GM21447 (cell line): Measurements from ENCODE around the gene KBTBD13.
"Not testable (repeated sequence)": the region's sequence is repeated elsewhere in the genome, so short reads cannot be mapped to it uniquely, and the experiment has no call there.

Source experiments
- ATAC-seq: cut with Tn5 transposase; IDR thresholded peaks from one replicate; pipeline ENCODE4 v1.9.1; 2021; ENCODE audit not compliant: unreplicated experiment

The KBTBD13 gene

GRCh38 chr15:65069179-65069578, 7.4 kb upstream of the KBTBD13 start:
- no peak for ATAC-seq

GRCh38 chr15:65069779-65070546, 6.6 kb upstream of the KBTBD13 start:
- ATAC-seq: no peak

- no peak for ATAC-seq
Measured at GRCh38 chr15:65071381-65071811, 5.2 kb upstream of the KBTBD13 start.

GRCh38 chr15:65072027-65072426, 4.5 kb upstream of the KBTBD13 start:
- no peak for ATAC-seq

GRCh38 chr15:65072617-65073016, 3.9 kb upstream of the KBTBD13 start:
- no peak for ATAC-seq

- not testable (repeated sequence) for ATAC-seq
Measured at GRCh38 chr15:65074946-65075345, 1.6 kb upstream of the KBTBD13 start.

- not testable (repeated sequence) for ATAC-seq
Measured at GRCh38 chr15:65075607-65076395, 745 bp upstream of the KBTBD13 start.

GRCh38 chr15:65077291-65077980, 890 bp downstream of the KBTBD13 start:
- ATAC-seq: no peak

GRCh38 chr15:65077981-65078352, 1.4 kb downstream of the KBTBD13 start:
- ATAC-seq: no peak

- ATAC-seq: no peak
Measured at GRCh38 chr15:65079580-65079979, 3.0 kb downstream of the KBTBD13 start.

- no peak for ATAC-seq
Measured at GRCh38 chr15:65081270-65081669, 4.7 kb downstream of the KBTBD13 start.

GRCh38 chr15:65081758-65082157, 5.2 kb downstream of the KBTBD13 start:
- no peak for ATAC-seq

GRCh38 chr15:65082303-65082953, 5.9 kb downstream of the KBTBD13 start:
- ATAC-seq: no peak

GRCh38 chr15:65083262-65083701, 6.7 kb downstream of the KBTBD13 start:
- no peak for ATAC-seq

- no peak for ATAC-seq
Measured at GRCh38 chr15:65084500-65085206, 8.1 kb downstream of the KBTBD13 start.

GRCh38 chr15:65085207-65085753, 8.7 kb downstream of the KBTBD13 start:
- no peak for ATAC-seq

- ATAC-seq: no peak
Measured at GRCh38 chr15:65085990-65086679, 9.6 kb downstream of the KBTBD13 start.

- ATAC-seq: no peak
Measured at GRCh38 chr15:65086680-65087111, 10.2 kb downstream of the KBTBD13 start.

- no peak for ATAC-seq
Measured at GRCh38 chr15:65087411-65087810, 10.9 kb downstream of the KBTBD13 start.
